MCF 10A (cell line): Measurements from ENCODE around the gene MIDN. TPM values are rescaled to one million over a fixed set of nuclear protein-coding genes. Genes with fewer than 3 reads are reported as not detected.

Experiments used
- BruUV-seq: library from RNA; stranded (reverse); fragments of 400-500 nt; replicated peaks from 2 replicates; lab custom pipeline; 2021; lab: Mats Ljungman, UMichigan
- CTCF ChIA-PET: fragments of 300-600 bp; sonication (Branson Sonifier 250); formaldehyde crosslinking; extraction: SDS; loops from one replicate; lab custom pipeline; 2021; ENCODE audit warnings: antibody characterized with exemption, inconsistent platforms; lab: Yijun Ruan, JAX
- POLR2A ChIA-PET: fragments of 300-600, 350-650 bp; sonication (Branson Sonifier 250); formaldehyde crosslinking; extraction: SDS; loops from one replicate; lab custom pipeline; 2020; ENCODE audit warnings: antibody characterized with exemption, inconsistent platforms; lab: Yijun Ruan, JAX
- DNase-seq: peaks from one replicate; pipeline ENCODE4 v3.0.0-alpha.2; 2018; ENCODE audit not compliant: unreplicated experiment
- H3K27ac Mint-ChIP-seq: one replicate; pipeline ENCODE4 v1.8.0; 2022; ENCODE audit warnings: mild to moderate bottlenecking, low read depth, mixed read lengths; ENCODE audit not compliant: unreplicated experiment
- H3K27me3 Mint-ChIP-seq: one replicate; pipeline ENCODE4 v1.8.0; 2022; ENCODE audit warnings: mixed read lengths; ENCODE audit not compliant: insufficient read depth, unreplicated experiment
- H3K36me3 Mint-ChIP-seq: one replicate; pipeline ENCODE4 v1.8.0; 2022; ENCODE audit warnings: mild to moderate bottlenecking, moderate library complexity, mixed read lengths; ENCODE audit not compliant: insufficient read depth, unreplicated experiment
- H3K4me1 Mint-ChIP-seq: one replicate; pipeline ENCODE4 v1.8.0; 2022; ENCODE audit warnings: mixed read lengths; ENCODE audit not compliant: insufficient read depth, unreplicated experiment
- H3K4me3 Mint-ChIP-seq: one replicate; pipeline ENCODE4 v1.8.0; 2022; ENCODE audit warnings: mild to moderate bottlenecking, moderate library complexity, mixed read lengths; ENCODE audit not compliant: unreplicated experiment
- H3K9me3 Mint-ChIP-seq: one replicate; pipeline ENCODE4 v1.8.0; 2022; ENCODE audit warnings: mixed read lengths; ENCODE audit not compliant: unreplicated experiment
- intact Hi-C: fragments of 100-400 bp; cut with micrococcal nuclease; formaldehyde crosslinking; loops from 2 replicates; pipeline ENCODE4 v1.14.1; 2022
- total RNA-seq: library from RNA; stranded (reverse); gene quantifications from 2 replicates; pipeline ENCODE4 v1.2.3, GENCODE V29; 2022
- TF ChIP-seq, protein P1 (sequence below): fragments of 200-600 bp; IDR thresholded peaks from one replicate; pipeline ENCODE4 v1.8.0; 2022; ENCODE audit warnings: antibody characterized with exemption, mild to moderate bottlenecking; ENCODE audit not compliant: unreplicated experiment

MIDN gene
- total RNA-seq, 1 experiment from 2014 or later = 73.6 TPM

DNA sequence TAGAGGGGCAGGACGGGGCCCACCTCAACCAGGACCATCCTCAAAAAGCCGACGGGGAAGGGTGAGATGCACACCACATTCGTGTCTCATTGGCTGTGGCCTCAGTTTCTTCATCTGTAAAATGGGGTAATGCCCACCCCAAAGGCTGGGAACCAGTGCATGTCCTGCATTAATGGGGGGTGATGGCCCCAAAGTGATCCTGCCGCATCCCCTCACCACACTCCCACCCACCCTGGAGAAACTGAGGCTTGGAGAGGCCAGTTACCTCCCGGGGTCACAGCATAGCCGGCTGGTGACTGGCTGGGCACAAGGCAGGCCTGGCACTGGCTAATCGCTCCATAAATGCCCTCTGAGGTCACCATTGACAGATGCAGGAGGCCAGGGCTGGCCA lies 640 bp upstream of the MIDN start:
- no peak for DNase-seq
- H3K4me3 Mint-ChIP-seq = no peak overlapping the region
- peaks cover 40% of the 10 kb centered on the region for H3K36me3 Mint-ChIP-seq
- ChIA-PET POLR2A (interaction anchor here (8.2 kb wide), 1 partner anchor 19 kb away, joined by 240 read pairs; the partner anchor contains the start of gene CIRBP), CTCF (interaction anchor here (4.7 kb wide), 1 partner anchor 20 kb away, joined by 144 read pairs; the partner anchor contains the start of gene CIRBP)
- H3K4me1 Mint-ChIP-seq = peaks cover 5% of the 10 kb centered on the region
- peak overlapping the region; percentile 31 for H3K27ac Mint-ChIP-seq
- intact Hi-C loops = no loop called here
- TF ChIP-seq, protein P1, sequence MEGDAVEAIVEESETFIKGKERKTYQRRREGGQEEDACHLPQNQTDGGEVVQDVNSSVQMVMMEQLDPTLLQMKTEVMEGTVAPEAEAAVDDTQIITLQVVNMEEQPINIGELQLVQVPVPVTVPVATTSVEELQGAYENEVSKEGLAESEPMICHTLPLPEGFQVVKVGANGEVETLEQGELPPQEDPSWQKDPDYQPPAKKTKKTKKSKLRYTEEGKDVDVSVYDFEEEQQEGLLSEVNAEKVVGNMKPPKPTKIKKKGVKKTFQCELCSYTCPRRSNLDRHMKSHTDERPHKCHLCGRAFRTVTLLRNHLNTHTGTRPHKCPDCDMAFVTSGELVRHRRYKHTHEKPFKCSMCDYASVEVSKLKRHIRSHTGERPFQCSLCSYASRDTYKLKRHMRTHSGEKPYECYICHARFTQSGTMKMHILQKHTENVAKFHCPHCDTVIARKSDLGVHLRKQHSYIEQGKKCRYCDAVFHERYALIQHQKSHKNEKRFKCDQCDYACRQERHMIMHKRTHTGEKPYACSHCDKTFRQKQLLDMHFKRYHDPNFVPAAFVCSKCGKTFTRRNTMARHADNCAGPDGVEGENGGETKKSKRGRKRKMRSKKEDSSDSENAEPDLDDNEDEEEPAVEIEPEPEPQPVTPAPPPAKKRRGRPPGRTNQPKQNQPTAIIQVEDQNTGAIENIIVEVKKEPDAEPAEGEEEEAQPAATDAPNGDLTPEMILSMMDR = no peak
- H3K9me3 Mint-ChIP-seq = no peaks in the 10 kb centered on the region
- H3K27me3 Mint-ChIP-seq = no peaks in the 10 kb centered on the region
- BruUV-seq = no TSS peak

DNA sequence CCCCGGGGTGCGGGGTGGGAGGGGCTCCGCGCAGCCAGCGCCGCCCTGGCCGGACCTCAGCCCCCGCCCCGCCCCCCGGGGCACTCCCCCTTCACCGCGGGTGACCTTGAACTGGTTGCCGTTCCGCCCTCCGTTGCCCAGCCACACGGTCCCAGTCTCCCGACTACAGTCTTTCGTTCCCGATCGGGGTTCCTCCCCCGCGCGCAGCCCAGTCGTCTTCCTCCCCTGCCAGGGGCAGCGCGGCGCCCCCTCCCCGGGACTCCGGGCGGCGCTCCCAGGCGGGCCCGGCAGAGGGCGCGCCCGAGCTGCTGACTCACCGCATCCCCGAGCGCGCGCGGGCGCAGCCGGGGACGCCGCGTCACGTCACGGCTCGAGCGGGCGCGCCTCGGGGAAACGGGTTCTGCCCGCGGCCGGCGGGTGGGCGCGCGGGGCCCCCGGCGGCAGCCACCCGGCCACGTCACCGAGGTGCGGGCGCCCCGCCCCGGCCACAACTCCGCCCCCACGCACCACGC lies 459 bp downstream of the MIDN start:
- Mint-ChIP-seq H3K36me3 (peaks cover 48% of the 10 kb centered on the region), H3K27me3 (no peaks in the 10 kb centered on the region), H3K27ac (peak overlapping the region; percentile 31), H3K4me1 (peaks cover 10% of the 10 kb centered on the region), H3K4me3 (peak overlapping the region; percentile 86), H3K9me3 (no peaks in the 10 kb centered on the region)
- DNase-seq = no peak
- CTCF ChIA-PET = no interaction called here
- POLR2A ChIA-PET = interaction anchor here (1.2 to 2.2 kb wide), 2 partner anchors 17 to 21 kb away, joined by 17 to 18 read pairs; partner anchors contain the start of gene CIRBP
- BruUV-seq = TSS peak; percentile 80
- intact Hi-C loops = loop anchor here (1.0 kb wide), 1 partner anchor 17 kb away; no protein-coding TSS in a partner anchor
- TF ChIP-seq, protein P1 = peak; percentile 88

DNA sequence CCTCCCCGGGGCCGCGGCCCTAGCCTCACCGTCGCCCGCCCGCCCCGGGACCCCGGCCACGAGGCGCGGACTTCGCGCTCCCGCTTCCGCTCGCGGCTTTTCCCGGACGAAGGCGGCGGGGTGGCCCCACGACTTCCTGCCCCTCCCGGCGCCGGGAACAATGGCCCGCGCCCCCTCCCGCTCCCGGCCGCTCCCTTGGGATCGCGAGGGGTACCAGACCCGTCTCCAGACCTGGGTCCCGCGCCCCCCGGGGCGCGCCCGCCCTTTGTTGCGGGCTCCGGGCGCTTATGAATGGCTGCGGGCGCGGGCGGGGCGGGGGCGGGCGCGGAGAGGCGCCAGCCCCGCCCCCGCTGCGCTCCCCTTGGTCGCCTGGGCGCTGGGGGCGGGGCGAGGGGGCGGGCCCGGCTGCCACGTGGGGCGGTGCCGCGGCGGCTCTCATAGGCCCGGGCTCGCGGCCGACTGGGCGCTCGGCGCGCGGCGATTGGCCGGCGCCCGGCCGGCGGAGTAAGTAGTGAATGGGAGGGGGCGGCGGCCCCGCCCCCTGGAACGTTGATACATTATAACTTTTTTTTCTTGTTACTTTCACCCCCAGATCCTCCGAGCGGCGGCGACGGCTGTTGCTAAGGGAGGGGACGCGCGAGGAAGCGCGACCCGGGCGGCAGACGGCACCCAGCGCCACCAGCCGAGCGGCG lies 1.1 kb downstream of the MIDN start:
- H3K27ac Mint-ChIP-seq = no peak overlapping the region

More for the DNA sequence above, 1.1 kb downstream of the MIDN start:
- no TSS peak for BruUV-seq
- intact Hi-C loops = loop anchor here (1.0 kb wide), 1 partner anchor 17 kb away; no protein-coding TSS in a partner anchor
- POLR2A ChIA-PET = interaction anchor here (0.9 to 2.2 kb wide), 3 partner anchors 17 to 20 kb away, joined by 7 to 18 read pairs (median 17); partner anchors contain the start of gene CIRBP
- peaks cover 9% of the 10 kb centered on the region for H3K4me1 Mint-ChIP-seq
- TF ChIP-seq, protein P1 = no peak
- peaks cover 53% of the 10 kb centered on the region for H3K36me3 Mint-ChIP-seq
- peak; percentile 97 for DNase-seq
- no peaks in the 10 kb centered on the region for H3K27me3 Mint-ChIP-seq
- peak overlapping the region; percentile 86 for H3K4me3 Mint-ChIP-seq
- CTCF ChIA-PET = no interaction called here
- H3K9me3 Mint-ChIP-seq = no peaks in the 10 kb centered on the region
